Kidney epithelial cell (primary cell): Measurements from ENCODE around the gene LCN9. TPM values are rescaled to one million over a fixed set of nuclear protein-coding genes. Genes with fewer than 3 reads are reported as not detected.
"Not testable (repeated sequence)": the region's sequence is repeated elsewhere in the genome, so short reads cannot be mapped to it uniquely, and the experiment has no call there.

Experiments
- DNase-seq: peaks from one replicate; pipeline ENCODE4 v3.0.0-alpha.2; 2010; ENCODE audit warnings: low read depth
- H3K27me3 ChIP-seq: 2 replicates; pipeline ENCODE4 v1.6.0; 2011; ENCODE audit warnings: low read length; ENCODE audit not compliant: control insufficient read depth, insufficient read depth
- H3K36me3 ChIP-seq: 2 replicates; pipeline ENCODE4 v1.5.1; 2011; ENCODE audit warnings: low read length; ENCODE audit not compliant: control insufficient read depth, insufficient read depth
- H3K4me3 ChIP-seq: 2 replicates; pipeline ENCODE4 v1.5.1; 2011; ENCODE audit warnings: low read depth, mild to moderate bottlenecking, control low read depth, low read length
- total RNA-seq: library from RNA; depleted of rRNA; stranded (reverse); fragments of >200 nt; gene quantifications from 2 replicates; pipeline ENCODE4 v1.2.3, GENCODE V29; 2015
- TF ChIP-seq, protein P1 (sequence below): IDR thresholded peaks from 2 replicates; pipeline ENCODE4 v1.5.1; 2011; ENCODE audit warnings: mild to moderate bottlenecking, moderate library complexity, low read length, control low read depth, inconsistent platforms; ENCODE audit not compliant: insufficient read depth, poor library complexity, severe bottlenecking

The LCN9 gene
- total RNA-seq, 1 donor from 2014 or later, result not detected

DNA sequence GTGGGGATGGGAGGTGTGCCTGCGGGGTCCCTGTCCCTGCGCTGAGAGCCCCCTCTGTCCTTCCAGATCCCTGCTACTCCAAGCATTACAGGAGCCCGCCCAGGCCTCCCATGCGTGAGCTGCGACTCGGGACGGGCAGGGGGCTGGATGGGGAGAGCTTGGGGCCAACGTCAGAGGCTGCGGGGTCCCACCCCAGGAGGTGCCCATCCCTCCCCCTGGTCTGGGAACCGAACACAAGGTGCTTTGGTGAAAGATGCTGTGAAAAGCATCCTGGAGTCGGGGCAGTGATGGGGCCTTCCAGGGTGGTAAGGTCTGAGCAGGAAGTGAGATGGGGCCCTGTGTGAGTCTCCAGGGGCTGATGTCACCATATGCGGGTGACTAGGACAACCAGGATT is 2.7 kb downstream of the LCN9 start:
- H3K4me3 ChIP-seq, result no peak overlapping the region
- H3K27me3 ChIP-seq, result peaks cover 2% of the 10 kb centered on the region
- DNase-seq, result no peak
- no peaks in the 10 kb centered on the region for H3K36me3 ChIP-seq
- TF ChIP-seq, protein P1, sequence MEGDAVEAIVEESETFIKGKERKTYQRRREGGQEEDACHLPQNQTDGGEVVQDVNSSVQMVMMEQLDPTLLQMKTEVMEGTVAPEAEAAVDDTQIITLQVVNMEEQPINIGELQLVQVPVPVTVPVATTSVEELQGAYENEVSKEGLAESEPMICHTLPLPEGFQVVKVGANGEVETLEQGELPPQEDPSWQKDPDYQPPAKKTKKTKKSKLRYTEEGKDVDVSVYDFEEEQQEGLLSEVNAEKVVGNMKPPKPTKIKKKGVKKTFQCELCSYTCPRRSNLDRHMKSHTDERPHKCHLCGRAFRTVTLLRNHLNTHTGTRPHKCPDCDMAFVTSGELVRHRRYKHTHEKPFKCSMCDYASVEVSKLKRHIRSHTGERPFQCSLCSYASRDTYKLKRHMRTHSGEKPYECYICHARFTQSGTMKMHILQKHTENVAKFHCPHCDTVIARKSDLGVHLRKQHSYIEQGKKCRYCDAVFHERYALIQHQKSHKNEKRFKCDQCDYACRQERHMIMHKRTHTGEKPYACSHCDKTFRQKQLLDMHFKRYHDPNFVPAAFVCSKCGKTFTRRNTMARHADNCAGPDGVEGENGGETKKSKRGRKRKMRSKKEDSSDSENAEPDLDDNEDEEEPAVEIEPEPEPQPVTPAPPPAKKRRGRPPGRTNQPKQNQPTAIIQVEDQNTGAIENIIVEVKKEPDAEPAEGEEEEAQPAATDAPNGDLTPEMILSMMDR, result no peak

- TF ChIP-seq, protein P1, result no peak
- Histone ChIP-seq H3K4me3 (no peak overlapping the region), H3K27me3 (peaks cover 2% of the 10 kb centered on the region), H3K36me3 (no peaks in the 10 kb centered on the region)
- DNase-seq, result no peak
Measured at GRCh38 chr9:135666534-135667462, 3.7 kb downstream of the LCN9 start.

DNA sequence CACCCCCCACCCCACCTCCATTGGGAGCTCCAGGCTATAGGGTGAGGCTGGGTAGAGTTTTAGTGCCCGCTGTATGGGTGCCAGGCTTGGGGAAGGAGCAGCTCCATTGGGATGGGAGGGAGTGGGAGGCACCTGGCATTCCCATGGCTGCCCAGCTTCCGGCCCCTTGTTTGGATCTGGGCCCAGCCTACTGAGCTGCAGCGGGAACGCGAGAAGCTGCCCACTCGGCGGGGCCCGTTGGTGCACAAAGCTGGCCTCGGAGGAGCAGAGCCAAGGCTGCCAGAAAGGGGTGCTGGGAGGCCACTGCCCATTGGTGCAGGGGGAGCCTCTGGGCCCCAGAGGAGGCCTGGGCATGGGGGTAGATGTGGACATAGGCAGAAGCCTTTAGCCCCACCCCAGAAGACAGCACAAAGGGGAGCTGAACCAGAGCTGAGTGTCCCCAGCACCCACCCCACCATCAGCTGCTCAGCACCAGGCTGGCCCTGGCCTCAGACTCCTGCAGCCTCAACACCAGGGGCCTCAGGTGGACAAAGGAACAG is 4.4 kb downstream of the LCN9 start:
- TF ChIP-seq, protein P1, result no peak
- H3K27me3 ChIP-seq, result peaks cover 2% of the 10 kb centered on the region
- no peak overlapping the region for H3K4me3 ChIP-seq
- no peak for DNase-seq
- H3K36me3 ChIP-seq, result no peaks in the 10 kb centered on the region

- not testable (repeated sequence) for DNase-seq, H3K36me3 ChIP-seq, H3K27me3 ChIP-seq
Measured at GRCh38 chr9:135669018-135669417, 5.9 kb downstream of the LCN9 start.

DNA sequence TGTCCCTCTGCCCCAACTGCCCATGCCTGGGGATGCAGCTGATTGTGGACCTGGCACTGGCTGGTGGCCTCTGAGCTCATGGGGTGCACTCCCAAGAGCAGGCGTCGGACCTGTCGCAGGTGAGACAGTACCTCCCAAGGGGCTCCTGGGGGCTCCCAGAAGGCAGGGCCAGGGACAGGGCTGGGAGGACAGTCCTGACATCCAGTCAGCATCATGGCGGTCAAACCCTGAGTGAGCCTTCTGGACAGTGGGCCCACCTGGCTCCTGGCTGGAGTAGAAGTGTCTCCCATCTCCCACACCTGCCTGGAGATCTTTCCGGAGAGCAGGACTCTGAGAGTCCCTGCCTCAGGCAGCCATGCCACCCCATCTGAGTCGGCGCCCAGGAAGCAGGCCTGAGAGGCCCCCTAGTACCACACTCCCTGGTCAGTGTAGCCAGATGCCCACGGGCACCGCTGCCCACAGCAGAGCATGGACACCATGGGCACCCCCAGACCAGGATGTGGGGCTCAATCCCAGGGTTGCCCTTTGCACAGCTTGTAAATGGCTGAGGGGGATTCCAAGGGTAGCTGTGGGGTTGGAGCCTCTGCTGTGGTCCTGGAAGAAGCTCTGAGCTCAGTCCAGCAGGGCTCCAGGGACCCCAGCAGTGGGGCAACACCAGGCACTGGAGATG is 6.6 kb downstream of the LCN9 start:
- no peaks in the 10 kb centered on the region for H3K36me3 ChIP-seq
- no peak overlapping the region for H3K4me3 ChIP-seq
- DNase-seq, result no peak
- TF ChIP-seq, protein P1, result no peak
- peaks cover 2% of the 10 kb centered on the region for H3K27me3 ChIP-seq

More at GRCh38 chr9:135669018-135669417, 5.9 kb downstream of the LCN9 start:
- H3K4me3 ChIP-seq, result not testable (repeated sequence)
